ENCODE measurements around the gene CREBBP.

Gene CREBBP

DNA sequence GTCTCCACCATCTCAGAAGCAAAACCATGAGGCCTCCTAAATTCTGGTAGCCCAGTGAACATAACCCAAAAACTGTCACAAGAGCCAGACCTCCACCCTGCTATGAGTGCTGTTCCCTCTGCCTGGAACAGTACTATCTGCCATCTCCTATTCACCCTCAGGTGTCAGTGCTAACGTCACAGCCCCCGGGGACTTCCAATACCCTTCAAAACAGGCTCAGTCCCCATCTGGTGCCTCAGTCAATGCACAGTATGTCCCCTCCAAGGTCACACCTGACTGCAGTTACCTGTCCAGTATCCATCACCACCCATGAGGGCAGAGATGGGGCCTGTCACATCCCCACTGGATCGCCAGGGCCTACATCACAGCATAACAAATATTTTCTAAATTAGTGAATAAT, 11.5 kb downstream of the CREBBP start:
- peak overlapping the region; percentile 46 for H3K27ac Mint-ChIP-seq
- no peaks in the 10 kb centered on the region for H3K9me3 Mint-ChIP-seq
- no peaks in the 10 kb centered on the region for H3K36me3 Mint-ChIP-seq
- peaks cover 96% of the 10 kb centered on the region for H3K4me1 Mint-ChIP-seq
- peak overlapping the region; percentile 33 for H3K4me3 Mint-ChIP-seq
- no peaks in the 10 kb centered on the region for H3K27me3 Mint-ChIP-seq

DNA sequence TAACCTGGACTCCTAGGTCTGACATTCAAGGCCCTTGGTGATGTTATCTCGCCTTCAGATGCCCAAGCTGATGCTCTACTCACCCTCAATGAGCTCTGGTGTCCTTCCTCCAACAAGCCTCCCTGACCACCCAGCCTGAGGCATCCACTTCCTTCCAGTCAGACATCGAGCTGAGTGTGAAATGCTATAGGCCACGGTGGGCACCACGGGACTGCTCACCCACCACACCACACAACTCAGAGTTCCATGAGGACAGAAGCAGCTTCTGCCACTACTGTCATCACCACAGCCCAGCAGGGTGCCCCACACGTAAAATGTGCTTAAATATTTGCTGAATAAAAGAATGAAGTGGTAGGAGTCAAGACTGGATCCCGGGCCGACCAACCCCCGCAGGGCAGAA, 12.0 kb downstream of the CREBBP start:
- Mint-ChIP-seq H3K36me3 (no peaks in the 10 kb centered on the region), H3K27me3 (no peaks in the 10 kb centered on the region), H3K4me3 (peak overlapping the region; percentile 52), H3K27ac (peak overlapping the region; percentile 43), H3K4me1 (peaks cover 96% of the 10 kb centered on the region), H3K9me3 (no peaks in the 10 kb centered on the region)

DNA sequence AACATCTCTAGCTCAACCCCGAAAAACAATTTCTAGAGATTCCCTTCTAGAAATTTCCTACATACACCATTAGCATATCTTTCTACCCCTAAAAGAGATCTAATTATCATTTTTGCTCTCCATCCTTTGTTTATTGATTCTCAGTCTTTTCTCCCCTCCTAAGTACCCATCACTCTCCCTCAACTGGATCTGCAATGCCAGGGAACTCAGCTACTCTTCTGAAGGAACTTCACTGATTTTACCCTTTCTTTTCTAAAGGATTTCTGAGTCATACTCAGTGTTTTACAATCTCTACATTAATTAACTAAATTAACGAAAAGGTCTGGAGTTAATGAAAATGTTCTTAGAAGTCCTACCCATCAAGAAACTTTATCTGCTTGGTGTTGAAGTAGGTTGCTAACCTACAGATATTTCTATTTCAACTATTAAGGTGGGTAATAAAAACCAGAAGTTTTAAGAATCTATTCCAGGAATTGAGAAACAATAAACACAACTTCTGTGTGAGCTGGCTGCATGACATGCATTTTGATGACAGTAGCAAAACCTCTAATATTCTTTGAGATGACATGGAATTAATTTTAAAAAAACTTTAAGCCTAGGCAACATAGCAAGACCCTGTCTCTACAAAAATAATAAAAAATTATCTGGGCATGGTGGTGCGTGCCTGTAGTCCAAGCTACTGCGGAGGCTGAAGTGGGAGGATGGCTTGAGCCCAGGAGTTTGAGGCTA, 13.6 kb downstream of the CREBBP start:
- H3K36me3 Mint-ChIP-seq: no peaks in the 10 kb centered on the region
- peaks cover 96% of the 10 kb centered on the region for H3K4me1 Mint-ChIP-seq
- H3K27me3 Mint-ChIP-seq: no peaks in the 10 kb centered on the region
- peak overlapping the region; percentile 36 for H3K27ac Mint-ChIP-seq
- no peak overlapping the region for H3K4me3 Mint-ChIP-seq
- no peaks in the 10 kb centered on the region for H3K9me3 Mint-ChIP-seq

DNA sequence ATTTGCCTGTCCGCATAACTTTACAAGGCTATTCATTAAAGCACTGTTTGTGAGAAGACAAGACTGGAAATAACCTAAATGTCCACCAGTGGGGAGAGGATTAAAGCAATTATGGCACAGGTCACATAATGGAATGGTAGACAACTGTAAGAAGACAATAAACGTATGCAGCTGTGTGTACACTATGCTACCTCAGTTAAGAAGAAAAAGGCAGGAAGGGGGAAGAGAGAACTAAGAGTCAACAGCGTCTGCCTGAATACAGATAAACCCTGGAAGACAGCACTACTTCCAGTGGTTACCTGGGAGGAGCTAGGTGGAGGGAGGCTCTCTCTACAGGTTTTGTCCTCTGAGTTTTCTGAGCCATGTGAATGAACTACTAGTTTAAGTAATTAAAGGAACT, 15.3 kb downstream of the CREBBP start:
- H3K27me3 Mint-ChIP-seq: no peaks in the 10 kb centered on the region
- H3K4me1 Mint-ChIP-seq: peaks cover 94% of the 10 kb centered on the region
- peak overlapping the region; percentile 38 for H3K27ac Mint-ChIP-seq
- H3K9me3 Mint-ChIP-seq: no peaks in the 10 kb centered on the region
- peak overlapping the region; percentile 5 for H3K4me3 Mint-ChIP-seq
- no peaks in the 10 kb centered on the region for H3K36me3 Mint-ChIP-seq

DNA sequence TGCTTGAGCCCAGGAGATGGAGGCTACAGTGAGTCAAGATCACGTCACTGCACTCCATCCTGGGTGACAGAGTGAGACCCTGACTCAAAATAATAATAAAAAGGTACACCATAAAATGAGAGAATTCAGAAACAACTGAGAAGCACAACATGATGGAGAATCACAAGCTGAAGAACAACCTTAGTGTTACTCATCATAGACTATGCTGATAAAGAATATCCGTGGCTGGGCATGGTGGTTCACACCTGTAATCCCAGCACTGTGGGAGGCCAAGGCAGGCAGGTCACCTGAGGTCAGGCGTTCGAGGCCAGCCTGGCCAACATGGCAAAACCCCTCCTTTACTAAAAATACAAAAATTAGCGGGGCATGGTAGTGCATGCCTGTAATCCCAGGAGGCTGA, 16.0 kb downstream of the CREBBP start:
- H3K9me3 Mint-ChIP-seq: no peaks in the 10 kb centered on the region
- no peak overlapping the region for H3K4me3 Mint-ChIP-seq
- no peaks in the 10 kb centered on the region for H3K36me3 Mint-ChIP-seq
- H3K27ac Mint-ChIP-seq: no peak overlapping the region
- H3K27me3 Mint-ChIP-seq: no peaks in the 10 kb centered on the region
- H3K4me1 Mint-ChIP-seq: peaks cover 94% of the 10 kb centered on the region

DNA sequence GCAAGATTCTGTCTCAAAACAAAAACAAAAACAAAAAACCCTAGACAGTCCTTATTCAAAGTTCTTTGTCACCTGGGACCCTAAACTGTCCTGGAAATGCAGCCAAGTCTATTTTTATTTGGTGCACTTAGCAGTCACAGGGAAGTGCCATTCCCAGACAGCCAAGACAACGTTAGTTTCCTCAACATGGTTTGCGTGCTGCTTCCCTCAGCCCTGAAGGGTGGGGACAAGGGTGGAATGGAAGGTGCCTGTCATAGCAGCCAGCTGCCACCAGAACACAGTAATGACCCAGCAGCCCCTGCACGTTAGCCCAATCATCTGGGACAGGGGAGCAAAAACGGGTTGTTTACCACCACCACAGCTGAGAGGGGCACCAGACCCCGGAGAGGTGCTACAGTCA, 16.9 kb downstream of the CREBBP start:
- H3K36me3 Mint-ChIP-seq: no peaks in the 10 kb centered on the region
- H3K27me3 Mint-ChIP-seq: no peaks in the 10 kb centered on the region
- H3K9me3 Mint-ChIP-seq: no peaks in the 10 kb centered on the region
- no peak overlapping the region for H3K27ac Mint-ChIP-seq
- H3K4me3 Mint-ChIP-seq: no peak overlapping the region
- H3K4me1 Mint-ChIP-seq: peaks cover 94% of the 10 kb centered on the region

DNA sequence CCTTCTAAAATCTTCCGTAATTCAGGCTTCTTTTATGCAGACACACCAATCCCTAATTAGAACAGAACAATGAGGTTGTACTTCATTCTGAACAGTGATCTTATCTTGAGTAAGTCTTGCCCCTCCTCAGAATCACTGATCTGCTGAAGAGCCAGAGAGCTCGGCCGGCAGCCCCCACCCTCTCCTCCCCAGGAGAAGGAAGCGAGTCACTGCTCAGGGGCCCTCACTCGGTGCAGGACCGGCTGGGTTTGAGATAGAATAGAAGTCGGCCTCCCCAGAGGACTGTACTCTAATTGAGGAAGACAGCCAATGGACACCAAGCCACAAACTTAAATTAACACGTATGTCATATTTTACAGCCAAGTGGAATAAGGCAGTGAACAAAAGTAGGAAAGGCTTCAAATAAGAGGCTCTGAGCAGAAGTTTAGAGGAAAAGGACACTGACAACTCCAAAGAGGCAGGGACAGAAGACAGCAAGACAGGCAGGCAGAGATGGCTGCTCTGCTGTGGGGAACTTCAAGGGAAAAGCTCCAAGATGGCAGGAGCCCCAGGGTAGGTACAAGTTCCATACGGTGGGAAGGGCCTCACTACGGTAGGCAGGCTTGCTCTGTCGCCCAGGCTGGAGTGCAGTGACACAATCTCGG, 18.6 kb downstream of the CREBBP start:
- peaks cover 97% of the 10 kb centered on the region for H3K4me1 Mint-ChIP-seq
- H3K9me3 Mint-ChIP-seq: no peaks in the 10 kb centered on the region
- H3K4me3 Mint-ChIP-seq: peak overlapping the region; percentile 61
- no peaks in the 10 kb centered on the region for H3K27me3 Mint-ChIP-seq
- peak overlapping the region; percentile 81 for H3K27ac Mint-ChIP-seq
- no peaks in the 10 kb centered on the region for H3K36me3 Mint-ChIP-seq

DNA sequence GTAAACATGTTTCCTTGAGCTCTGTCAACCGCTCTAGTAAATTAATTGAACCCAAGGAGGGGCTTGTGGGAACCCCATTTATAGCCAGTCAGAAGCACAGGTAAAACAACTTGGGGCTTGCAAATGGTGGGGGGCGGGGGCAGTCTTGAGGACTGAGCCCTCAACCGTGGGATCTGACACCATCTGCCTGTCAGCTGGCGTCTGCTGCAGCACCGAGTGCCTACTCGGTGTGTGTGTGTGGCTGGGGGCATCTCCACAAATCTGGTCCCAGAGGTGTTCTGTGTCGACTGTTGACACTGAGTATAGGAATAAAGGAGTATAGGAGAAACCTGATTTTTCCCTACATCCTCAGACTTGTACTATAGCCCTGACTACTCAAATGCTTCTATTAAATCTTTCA, 20.6 kb downstream of the CREBBP start:
- H3K4me3 Mint-ChIP-seq: no peak overlapping the region
- no peak overlapping the region for H3K27ac Mint-ChIP-seq
- no peaks in the 10 kb centered on the region for H3K9me3 Mint-ChIP-seq

DNA sequence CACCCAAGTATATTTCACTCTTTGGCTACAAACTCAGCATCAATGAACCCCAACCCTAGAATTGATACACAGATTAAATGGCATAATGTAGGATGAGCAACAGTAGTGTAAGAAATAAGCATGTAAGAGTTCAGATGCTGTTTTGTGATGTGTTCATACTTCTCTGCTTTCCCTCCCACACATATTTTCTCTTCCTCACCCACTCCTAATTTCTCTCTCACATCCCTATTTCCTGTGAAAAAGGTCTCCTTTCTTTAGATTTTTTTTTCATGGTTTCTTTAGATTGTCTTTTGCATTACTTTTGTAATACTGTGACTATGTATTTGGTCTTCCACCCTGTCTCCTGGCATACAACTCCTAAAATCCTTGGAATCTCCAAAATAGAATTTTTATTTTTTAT, 21.7 kb downstream of the CREBBP start:
- Mint-ChIP-seq H3K27ac (peak overlapping the region; percentile 57), H3K4me3 (peak overlapping the region; percentile 28), H3K36me3 (no peaks in the 10 kb centered on the region), H3K27me3 (no peaks in the 10 kb centered on the region), H3K4me1 (peaks cover 95% of the 10 kb centered on the region), H3K9me3 (no peaks in the 10 kb centered on the region)

More for the DNA sequence above, 20.6 kb downstream of the CREBBP start:
- peaks cover 95% of the 10 kb centered on the region for H3K4me1 Mint-ChIP-seq
- H3K27me3 Mint-ChIP-seq: no peaks in the 10 kb centered on the region
- H3K36me3 Mint-ChIP-seq: no peaks in the 10 kb centered on the region

DNA sequence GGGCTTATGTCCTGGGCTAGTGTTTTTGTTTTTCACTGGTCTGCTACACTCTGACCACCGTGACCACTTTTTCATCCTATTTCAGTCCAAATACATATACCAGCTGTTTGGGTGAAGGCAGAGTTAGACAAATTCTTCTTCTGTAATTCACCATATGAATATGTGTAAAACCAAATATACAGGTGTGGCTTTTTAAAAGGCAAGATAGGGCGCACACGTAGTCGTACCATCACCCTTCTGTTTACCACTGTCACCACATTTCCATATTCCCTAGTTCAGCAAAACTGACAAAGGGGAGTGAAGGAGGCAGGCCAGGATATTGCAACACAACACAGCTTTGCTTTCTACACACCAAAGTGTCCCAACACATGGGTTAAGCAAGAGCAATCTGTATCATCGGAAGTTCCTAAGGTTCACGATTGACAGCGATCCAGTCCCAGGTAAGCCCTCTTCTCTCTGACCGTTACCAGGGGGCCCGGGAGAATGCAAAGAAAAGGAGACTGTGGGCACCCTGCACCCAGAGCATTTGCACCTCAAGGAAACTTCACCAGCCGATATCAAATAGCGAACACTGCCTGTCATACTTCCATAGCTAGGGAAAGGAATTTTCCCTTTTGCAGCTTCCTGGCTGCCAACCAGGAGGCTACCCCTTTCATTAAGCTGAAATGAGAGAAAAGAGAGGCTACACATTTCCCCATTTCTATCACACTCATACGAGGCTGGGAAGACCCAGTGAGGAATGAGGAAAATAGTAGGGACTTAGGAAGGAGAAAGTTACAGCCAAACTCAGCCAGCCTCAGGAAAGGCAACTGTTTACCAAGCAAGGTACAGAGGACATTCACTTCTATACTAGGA, 23.1 kb downstream of the CREBBP start:
- Mint-ChIP-seq H3K4me1 (peaks cover 95% of the 10 kb centered on the region), H3K4me3 (no peak overlapping the region), H3K9me3 (no peaks in the 10 kb centered on the region), H3K36me3 (no peaks in the 10 kb centered on the region), H3K27ac (peak overlapping the region; percentile 65), H3K27me3 (no peaks in the 10 kb centered on the region)

DNA sequence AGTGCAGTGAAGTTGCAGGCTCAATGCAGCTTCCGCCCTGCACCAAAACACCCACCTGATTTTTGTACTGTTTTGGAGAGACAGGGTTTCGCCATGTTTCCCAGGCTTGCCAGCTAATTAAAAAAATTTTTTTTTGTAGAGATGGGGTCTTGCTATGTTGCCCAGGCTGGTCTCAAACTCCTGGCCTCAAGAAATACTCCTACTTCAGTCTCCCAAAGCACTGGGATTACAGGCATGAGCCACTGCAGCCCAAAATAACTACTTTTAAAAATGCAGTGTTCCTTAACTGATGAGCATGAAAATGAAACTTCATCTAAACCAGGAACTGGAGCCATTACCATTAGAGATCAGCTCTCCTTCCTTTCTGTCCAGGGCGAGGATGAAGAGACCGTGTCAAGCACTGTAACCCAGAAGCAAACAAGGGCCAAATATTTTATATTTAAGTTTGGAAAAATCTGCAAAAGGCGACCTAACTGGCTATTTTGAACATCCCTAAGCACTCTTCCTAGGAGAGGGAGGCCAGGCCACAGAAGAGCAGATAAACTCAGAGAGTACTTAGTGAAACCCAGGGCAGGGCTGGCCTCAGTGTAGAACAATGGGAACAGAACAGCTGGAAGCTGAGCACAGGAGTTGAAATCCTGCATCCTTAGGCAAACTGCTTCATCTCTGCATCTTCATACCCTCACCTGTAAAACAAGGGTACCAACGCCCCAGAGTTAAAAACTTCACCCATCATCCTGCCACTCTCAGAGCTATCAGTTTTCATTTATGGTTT, 24.0 kb downstream of the CREBBP start:
- Mint-ChIP-seq H3K36me3 (no peaks in the 10 kb centered on the region), H3K4me1 (peaks cover 89% of the 10 kb centered on the region), H3K4me3 (peak overlapping the region; percentile 1), H3K27ac (peak overlapping the region; percentile 23), H3K9me3 (no peaks in the 10 kb centered on the region), H3K27me3 (no peaks in the 10 kb centered on the region)

DNA sequence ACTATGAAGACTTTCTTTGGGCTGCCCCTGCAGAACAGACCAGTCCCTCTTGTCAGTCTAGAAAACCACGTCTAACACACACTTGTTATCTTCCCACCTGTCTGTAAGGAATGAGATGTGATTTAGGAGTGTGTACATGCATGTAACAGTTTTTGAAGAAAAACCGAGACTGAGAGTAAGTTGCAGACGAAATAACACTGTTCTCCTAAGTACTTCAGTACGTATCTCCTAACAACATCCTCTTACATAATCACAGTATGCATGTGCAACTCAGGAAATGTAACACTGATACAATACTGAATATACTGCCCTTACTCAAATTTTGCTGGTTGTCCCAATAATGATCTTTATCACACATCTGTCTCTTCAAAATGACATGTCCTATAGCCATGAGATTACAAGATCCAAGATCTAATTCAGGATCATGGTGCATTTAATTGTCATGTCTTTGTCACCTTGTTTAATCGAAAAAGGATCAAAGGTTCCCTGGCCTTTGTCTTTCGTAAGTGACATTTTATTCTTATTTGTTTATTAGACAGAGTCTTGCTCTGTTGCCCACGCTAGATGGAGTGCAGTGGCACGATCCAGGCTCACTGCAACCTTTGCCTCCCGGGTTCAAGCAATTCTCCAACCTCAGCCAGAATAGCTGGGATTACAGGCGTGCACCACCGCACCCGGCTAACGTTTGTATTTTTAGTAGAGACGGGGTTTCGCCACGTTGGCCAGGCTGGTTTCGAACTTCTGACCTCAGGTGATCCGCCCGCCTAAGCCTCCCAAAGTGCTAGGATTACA, 25.6 kb downstream of the CREBBP start:
- Mint-ChIP-seq H3K27me3 (no peaks in the 10 kb centered on the region), H3K9me3 (no peaks in the 10 kb centered on the region), H3K27ac (no peak overlapping the region), H3K4me1 (peaks cover 75% of the 10 kb centered on the region), H3K36me3 (no peaks in the 10 kb centered on the region), H3K4me3 (peak overlapping the region; percentile 2)

DNA sequence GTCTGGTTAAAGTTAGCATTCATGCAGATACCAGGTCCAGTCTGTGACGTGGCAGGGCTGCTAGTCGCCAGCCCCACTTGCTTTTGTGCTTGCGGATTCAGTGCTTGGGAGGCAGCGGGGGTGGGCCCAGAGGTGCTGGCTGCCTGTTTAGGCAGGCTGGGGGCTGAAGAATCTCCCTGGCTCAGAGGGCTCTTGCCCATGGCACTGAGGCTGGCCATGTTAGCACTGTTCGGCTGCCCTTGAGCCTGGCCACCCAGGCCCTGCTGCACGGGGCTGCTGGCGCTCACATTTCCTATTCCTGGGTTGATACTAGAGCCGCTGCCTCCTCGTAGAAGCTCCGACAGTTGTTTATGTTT, 30.0 kb downstream of the CREBBP start:
- H3K4me3 Mint-ChIP-seq: no peak overlapping the region
- H3K36me3 Mint-ChIP-seq: peaks cover 7% of the 10 kb centered on the region
- H3K9me3 Mint-ChIP-seq: no peaks in the 10 kb centered on the region
- peaks cover 65% of the 10 kb centered on the region for H3K4me1 Mint-ChIP-seq
- H3K27ac Mint-ChIP-seq: no peak overlapping the region
- H3K27me3 Mint-ChIP-seq: no peaks in the 10 kb centered on the region

DNA sequence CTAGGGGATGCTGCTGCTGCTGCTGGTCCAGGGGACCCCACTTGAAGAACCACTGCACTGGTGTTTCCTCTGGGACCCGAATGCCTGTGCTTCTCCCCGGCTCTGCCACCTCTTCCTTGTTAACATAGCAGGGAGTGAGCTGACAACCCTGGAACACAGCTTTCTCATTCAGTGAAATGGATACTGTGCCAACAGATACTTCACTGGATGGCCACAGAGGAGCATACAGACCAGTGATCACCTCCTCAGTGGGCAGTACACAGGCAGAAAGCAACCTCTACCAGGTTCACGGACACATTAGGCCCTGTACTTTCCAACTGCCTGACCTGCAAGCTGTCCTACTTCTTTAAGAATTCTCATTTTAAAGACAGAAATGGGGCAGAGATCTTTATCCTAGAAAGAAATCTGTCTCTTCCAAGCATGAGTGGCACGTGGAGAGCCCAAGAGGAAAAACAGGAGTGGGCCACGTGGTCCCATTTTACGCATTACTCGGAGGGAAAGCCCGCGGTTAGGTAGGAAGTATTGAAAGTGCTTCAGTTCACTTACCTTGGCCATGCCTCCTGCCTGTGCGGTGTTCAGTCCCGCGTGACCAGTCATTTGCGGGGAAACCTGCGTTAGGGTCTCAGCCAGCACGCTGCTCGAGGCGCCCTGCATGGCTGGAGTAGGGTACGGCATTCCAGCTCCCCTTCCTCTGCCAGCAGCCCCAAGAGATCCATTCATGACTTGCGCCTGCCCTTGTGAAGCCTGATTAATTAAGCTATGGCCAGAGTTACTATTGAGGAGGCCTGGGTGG, 30.6 kb downstream of the CREBBP start:
- H3K4me1 Mint-ChIP-seq: peaks cover 65% of the 10 kb centered on the region
- peaks cover 7% of the 10 kb centered on the region for H3K36me3 Mint-ChIP-seq
- no peak overlapping the region for H3K4me3 Mint-ChIP-seq
- H3K27ac Mint-ChIP-seq: no peak overlapping the region
- no peaks in the 10 kb centered on the region for H3K9me3 Mint-ChIP-seq
- no peaks in the 10 kb centered on the region for H3K27me3 Mint-ChIP-seq

Data from activated naive CD4-positive, alpha-beta T cell treated with anti-CD3 and anti-CD28 coated beads, Interleukin-2, amount 50 U/mL, for 24 hours (primary cell).